GM18511 (cell line): Measurements from ENCODE around the gene MAGI2.
"Not testable (repeated sequence)": the region's sequence is repeated elsewhere in the genome, so short reads cannot be mapped to it uniquely, and the experiment has no call there.

ENCODE experiments used
- ATAC-seq: cut with Tn5 transposase; IDR thresholded peaks from one replicate; pipeline ENCODE4 v1.9.1; 2021; ENCODE audit warnings: mild to moderate bottlenecking, moderate library complexity; ENCODE audit not compliant: unreplicated experiment

Gene MAGI2

GRCh38 chr7:79452032-79452494, 1.4 kb downstream of the MAGI2 start:
- no peak for ATAC-seq

- no peak for ATAC-seq
Observed at GRCh38 chr7:79451580-79451979, 1.9 kb downstream of the MAGI2 start.

- ATAC-seq: not testable (repeated sequence)
Observed at GRCh38 chr7:79442766-79443165, 10.7 kb downstream of the MAGI2 start.

GRCh38 chr7:79436378-79436777, 17.1 kb downstream of the MAGI2 start:
- ATAC-seq: no peak

GRCh38 chr7:79434867-79435266, 18.6 kb downstream of the MAGI2 start:
- no peak for ATAC-seq

- ATAC-seq: no peak
Observed at GRCh38 chr7:79434098-79434497, 19.4 kb downstream of the MAGI2 start.

GRCh38 chr7:79430391-79430790, 23.1 kb downstream of the MAGI2 start:
- no peak for ATAC-seq

- ATAC-seq: no peak
Observed at GRCh38 chr7:79425665-79426064, 27.8 kb downstream of the MAGI2 start.

GRCh38 chr7:79421751-79422150, 31.7 kb downstream of the MAGI2 start:
- ATAC-seq: no peak

GRCh38 chr7:79420464-79420863, 33.0 kb downstream of the MAGI2 start:
- no peak for ATAC-seq

GRCh38 chr7:79414910-79415309, 38.6 kb downstream of the MAGI2 start:
- ATAC-seq: no peak

GRCh38 chr7:79412915-79413314, 40.6 kb downstream of the MAGI2 start:
- no peak for ATAC-seq

GRCh38 chr7:79412438-79412837, 41.0 kb downstream of the MAGI2 start:
- no peak for ATAC-seq

GRCh38 chr7:79410345-79410744, 43.1 kb downstream of the MAGI2 start:
- no peak for ATAC-seq

- no peak for ATAC-seq
Observed at GRCh38 chr7:79407351-79407750, 46.1 kb downstream of the MAGI2 start.

- no peak for ATAC-seq
Observed at GRCh38 chr7:79406371-79406770, 47.1 kb downstream of the MAGI2 start.

GRCh38 chr7:79405368-79405767, 48.1 kb downstream of the MAGI2 start:
- ATAC-seq: no peak

- ATAC-seq: no peak
Observed at GRCh38 chr7:79403879-79404278, 49.6 kb downstream of the MAGI2 start.

GRCh38 chr7:79403451-79403850, 50.0 kb downstream of the MAGI2 start:
- ATAC-seq: no peak

- ATAC-seq: no peak
Observed at GRCh38 chr7:79401254-79401653, 52.2 kb downstream of the MAGI2 start.

GRCh38 chr7:79400222-79400621, 53.2 kb downstream of the MAGI2 start:
- no peak for ATAC-seq

GRCh38 chr7:79398138-79398749, 55.2 kb downstream of the MAGI2 start:
- ATAC-seq: no peak

- no peak for ATAC-seq
Observed at GRCh38 chr7:79386688-79387422, 66.6 kb downstream of the MAGI2 start.
